HG02938 (cell line): ENCODE data around the gene RPS6KL1.

ENCODE experiments used
- ATAC-seq: cut with Tn5 transposase; IDR thresholded peaks from one replicate; pipeline ENCODE4 v1.9.1; 2021; ENCODE audit warnings: mild to moderate bottlenecking, moderate library complexity; ENCODE audit not compliant: unreplicated experiment

Gene RPS6KL1

DNA sequence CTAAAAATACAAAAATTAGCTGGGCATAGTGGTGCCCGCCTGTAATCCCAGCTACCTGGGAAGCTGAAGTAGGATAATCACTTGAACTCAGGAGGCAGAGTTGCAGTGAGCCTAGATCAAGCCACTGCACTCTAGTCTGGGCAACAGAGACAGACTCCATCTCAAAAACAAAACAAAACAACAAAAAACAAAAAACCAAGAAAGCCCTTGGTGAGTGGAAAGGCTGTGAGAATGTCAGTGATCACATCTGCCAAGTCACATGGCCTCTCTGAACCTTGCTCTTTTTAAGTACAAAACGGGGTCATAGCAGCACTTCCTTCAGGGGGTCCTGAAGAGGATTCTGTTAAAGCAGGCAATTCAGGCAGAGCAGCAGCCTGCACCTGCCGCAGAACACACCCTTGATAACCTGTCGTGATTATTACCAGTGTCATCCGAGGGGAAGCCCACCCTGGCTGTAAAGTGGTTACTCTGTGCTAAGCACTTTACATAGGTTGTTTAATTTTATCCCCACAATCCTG is 9.6 kb downstream of the RPS6KL1 start:
- no peak for ATAC-seq

DNA sequence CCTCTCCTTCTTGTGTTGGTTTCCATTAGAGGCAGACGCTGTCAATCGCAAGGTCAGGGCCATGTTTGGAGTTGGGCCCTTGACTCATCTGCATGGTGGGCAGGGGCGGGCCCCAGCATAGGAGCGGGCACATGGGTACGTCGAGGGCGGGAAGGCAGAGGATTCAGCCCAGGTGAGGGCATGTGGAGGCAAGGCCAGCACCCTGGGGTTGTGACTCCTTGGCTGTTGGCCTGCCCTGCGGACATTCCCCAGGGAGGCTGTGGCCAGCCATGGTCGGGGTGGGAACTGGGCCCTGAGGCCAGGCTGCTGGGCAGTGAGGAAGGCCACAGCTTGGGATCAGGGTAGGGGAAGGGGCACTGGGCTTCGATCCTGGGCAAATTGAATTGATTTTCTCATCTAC is 10.3 kb downstream of the RPS6KL1 start:
- no peak for ATAC-seq

DNA sequence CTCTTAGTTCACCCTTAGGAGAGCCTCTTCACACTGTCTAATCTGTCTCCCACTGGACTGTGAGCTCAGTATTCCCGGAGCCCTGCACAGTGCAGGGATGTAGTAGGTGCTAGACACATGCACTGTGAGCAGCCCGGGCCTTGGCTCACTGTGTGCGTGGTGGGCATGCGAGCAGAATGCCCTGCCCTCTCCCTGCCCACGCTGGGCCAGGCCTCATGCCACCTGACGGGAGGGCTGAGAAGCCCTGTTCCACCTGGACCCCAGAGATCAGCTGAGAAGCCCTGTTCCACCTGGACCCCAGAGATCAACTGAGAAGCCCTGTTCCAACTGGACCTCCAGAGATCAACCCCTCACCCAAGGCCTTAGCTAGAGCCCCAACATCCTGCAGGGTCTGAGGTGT is 10.9 kb downstream of the RPS6KL1 start:
- ATAC-seq: no peak

DNA sequence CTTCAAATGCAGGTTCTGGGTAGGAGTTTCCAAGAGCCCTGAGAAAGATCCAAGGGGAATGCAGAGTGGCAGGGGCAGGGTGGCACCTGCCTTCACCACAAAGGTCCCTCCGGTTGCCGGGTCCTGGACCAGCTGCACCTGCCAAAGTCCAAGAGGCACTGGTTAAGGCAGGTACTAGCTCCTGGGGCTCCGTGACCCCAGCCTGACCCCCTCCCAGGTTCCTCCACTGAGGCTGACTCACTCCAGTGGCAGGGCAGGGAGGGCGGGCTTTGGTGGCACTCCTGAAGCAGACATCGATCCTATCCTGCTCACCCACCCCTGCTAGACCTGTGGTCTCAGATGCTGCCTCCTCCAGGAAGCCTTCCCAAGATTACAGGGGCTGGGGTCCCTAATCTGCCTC is 11.4 kb downstream of the RPS6KL1 start:
- no peak for ATAC-seq

DNA sequence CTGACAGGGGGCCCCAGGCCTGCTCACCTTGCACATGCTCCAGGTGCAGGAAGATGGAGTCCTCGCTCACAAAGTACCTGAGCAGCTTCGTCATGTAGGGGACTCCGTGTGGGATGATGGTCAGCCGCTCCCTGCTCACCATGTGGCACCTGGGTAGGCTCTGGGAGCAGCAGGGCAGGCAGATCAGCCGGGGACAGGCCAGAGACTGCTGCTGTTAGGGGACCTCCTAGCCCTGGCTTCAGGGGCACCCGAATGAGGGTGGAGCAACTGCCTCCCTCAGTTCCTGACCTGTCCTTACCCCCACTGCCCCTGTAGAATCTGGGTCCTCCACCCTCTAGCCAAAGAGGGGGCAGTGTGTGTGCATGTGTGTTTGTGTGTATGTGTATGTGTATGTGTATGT is 11.8 kb downstream of the RPS6KL1 start:
- no peak for ATAC-seq

DNA sequence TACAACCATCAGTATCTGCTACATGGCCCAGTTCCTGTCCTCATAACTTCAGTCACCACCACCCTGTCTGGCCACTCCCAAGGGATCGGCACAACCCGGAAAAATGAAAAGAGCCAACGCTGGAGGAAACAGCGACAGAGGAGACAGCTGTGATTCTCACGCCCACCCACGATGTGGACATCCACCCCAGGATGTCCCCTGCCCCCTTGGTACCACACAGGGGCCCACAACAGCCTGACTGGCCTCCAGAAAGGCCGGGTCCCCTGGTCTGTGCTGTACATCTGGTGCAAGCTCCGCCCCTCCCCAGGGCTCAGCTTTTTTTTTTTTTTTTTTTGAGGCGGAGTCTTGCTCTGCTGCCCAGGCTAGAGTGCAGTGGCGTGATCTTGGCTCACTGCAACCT is 12.5 kb downstream of the RPS6KL1 start:
- no peak for ATAC-seq

DNA sequence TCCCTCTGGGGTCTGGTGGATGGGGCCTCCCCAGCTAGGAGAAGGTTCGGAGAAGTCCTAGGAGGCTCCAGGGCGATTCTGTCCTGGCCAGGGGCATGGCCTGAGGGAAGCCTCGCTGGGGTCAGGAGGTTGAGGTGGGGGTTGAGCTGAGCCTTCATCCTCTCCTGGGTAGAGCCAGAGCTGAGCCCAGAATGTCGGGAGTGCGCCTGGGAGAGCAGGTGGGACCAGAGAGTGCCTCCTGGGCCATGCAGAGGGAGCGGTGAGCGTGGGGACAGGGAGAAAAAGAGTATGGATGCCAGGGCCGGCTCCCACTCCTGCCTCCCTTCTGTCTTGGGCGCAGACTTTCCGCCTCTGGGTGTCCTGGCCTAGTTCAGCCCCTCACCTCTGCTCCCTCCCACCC is 13.1 kb downstream of the RPS6KL1 start:
- no peak for ATAC-seq

DNA sequence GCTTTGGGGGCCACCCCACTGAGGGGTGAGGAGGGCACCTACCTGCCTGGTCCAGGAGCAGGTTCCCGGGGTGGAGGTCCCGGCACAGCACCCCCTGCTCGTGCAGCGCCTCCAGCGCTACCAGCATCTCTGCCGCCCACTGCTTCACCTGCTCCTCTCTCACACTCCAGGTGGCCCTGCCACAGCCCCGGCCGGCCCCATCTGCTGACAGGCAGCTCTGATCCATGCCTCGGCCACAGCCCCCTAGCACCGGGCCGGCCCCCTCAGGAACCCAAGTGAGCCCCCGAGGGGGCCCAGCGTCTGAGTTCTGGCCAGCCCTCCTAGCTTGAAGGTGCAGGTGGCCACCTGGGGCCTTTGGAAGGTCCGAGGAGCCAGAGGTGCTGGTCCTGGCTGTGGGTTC is 13.6 kb downstream of the RPS6KL1 start:
- no peak for ATAC-seq

DNA sequence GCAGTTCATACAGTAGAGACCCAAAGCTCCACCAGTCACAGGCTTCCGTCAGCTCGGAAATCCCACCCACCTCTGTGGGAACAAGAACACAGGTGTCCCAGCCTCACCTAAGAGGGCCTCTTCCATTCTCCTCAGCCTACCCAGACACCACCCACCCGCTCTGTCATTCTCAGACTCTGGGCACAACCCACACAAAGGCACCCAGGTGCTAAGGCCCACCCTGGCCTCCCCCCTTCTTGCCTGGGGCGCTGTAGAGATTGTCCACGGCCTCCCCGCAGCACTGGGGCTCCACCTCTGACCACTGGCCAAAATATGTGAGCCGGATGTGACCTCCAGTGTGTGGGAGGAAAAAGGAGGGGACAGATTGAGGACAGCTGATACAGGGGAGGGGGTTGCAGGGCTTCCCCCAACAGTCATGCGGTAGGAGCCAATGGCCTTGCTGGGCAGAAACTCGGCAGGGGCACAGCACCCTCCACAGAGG is 14.2 kb downstream of the RPS6KL1 start:
- no peak for ATAC-seq

DNA sequence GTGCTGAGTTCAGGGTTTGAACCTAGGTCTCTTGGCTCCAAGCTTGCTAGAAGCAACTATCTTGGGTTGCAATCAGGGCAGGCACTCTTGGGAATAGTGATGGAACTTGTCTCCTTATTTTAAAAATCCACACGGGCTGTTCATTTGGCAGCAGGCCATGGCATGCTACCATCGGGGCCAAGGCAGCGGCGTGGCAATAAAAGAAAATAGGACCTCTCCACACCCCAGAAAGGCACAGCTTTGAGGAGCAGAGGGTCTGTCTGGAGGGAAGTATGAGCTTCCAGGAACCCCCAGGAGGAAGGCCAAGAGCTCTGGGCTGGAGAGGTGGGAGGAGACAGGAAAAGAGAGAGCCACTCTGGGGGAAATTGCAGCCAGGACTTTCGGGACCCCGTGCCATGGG is 15.3 kb downstream of the RPS6KL1 start:
- ATAC-seq: no peak

DNA sequence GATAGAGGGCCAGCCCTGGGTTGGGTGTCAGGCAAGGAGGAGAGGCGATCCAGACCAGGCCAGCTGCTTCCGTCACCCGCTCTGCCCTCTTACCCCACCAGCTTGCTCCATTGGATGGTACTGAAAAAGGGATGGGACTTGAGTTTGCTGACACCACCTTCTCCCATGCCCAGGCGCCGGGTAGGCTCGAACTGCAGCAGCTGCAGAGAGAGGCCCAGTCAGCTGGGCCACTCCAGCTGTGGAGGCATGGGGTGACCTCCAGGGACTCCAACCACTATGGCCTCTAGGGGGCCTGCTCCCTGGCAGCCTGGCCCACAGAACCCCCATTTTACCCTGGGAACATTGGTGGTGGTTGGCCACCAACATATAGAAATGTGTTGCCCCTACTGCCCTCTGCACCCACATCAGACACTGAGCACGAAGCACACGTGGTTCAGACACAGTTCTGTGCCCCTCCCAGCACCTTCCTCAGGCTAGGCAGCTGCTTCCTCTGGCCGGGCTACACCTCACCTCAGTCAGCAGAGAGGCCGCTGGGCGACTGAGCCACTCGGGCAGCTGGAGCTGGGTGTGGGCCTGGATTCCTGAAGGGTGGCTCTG is 16.0 kb downstream of the RPS6KL1 start:
- ATAC-seq: no peak

DNA sequence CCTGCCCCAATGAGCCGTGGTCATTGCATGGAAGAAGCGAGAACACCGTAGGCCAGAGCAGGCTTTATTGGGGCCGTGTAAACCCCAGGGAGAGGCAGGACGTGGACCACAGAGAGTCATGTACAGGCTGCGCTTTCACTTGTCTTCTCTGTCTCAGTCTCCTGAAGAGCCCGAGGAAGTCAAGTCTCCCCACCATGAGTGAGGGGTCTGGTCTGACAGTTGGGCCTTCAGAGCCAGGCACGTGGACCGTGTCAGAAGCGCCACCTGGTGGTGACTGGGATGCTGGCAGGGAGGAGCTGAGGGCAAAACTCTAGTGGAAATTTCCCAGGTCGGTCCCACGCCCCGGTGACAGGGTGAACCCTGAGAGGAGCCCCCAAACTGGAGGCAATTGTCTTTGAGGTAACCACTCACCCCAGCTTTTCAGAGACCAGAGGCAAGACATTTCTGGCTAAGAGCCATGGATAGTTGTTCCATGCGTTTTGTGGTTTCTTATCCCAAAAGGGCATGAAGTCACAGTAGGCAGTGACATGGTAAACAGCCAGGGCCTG is 17.4 kb downstream of the RPS6KL1 start:
- no peak for ATAC-seq

DNA sequence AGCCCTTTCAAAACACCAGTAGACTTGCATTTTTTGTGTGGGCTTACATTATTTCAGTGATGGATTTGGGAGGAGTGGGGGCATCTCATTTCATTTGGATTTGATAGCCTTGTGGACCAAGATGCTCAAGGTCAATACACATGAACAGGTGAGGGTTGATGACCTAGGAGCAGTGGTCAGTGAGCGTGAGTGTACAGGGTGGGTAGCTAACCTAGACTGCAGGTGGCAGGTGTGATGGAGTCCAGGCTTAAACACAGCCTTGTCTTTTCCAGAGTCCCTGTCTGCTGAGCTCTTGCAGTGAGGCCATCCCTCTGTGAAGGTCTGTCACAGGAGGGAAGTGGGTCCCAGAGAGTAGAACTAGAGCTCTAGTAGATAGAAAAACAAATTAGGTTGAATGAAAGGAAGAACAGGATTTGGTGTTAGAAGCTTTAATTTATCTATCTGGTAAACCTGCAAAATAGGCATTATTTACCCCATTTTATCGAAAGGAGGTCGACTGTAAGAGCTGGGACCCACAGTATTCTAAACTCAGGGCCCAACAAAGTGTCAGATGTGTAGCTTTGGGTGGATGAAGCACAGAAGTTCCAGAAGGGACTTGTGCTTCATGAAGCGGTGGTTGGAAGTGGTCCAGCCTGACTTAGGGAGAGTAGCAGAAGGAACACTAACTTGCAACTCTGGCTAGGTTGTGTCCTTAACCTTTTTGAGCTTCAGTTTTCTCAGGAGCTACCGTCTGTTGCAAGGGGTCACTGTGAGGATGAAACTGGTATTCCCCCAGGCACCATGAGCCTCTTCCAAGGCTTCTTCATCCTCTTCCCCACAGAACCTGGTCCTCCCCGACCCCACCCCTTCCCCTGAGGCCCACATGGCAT is 18.2 kb downstream of the RPS6KL1 start:
- ATAC-seq: no peak

DNA sequence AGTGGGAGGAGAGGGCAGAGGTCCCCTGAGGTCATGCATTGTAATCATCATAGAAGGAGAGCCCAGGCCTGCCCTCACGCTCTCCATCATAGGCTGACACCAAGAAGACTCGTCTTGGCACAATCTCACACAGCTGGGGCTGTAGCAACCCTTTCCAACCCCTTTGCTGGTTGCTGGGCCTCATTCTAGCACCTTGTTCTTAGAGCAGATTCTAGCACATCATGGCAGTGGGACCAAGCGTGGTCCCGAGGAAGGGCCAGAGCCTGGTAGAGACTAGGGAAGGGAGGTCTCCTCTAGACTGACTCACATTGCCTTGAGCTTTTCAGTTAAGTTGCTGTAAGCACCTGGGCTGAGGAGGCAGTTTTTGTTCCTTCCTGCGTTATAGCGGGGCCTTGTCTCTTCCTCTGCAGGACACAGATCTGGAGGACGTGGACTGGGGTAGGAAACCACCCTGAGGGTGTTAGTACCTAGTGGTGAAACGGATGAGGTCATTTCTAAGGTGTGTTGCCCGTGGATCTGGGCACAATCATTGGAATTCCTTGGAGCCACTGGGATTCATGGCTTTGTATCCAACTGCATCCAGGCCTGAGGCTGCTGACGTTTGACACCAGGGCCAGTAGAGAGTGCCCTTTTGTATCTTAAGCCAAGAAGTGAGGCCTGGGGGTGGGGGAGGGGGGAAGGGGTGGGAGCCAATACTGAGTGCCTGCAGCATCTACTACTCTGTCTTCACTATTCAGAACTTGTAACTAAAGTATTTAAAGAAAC is 19.9 kb downstream of the RPS6KL1 start:
- ATAC-seq: no peak

DNA sequence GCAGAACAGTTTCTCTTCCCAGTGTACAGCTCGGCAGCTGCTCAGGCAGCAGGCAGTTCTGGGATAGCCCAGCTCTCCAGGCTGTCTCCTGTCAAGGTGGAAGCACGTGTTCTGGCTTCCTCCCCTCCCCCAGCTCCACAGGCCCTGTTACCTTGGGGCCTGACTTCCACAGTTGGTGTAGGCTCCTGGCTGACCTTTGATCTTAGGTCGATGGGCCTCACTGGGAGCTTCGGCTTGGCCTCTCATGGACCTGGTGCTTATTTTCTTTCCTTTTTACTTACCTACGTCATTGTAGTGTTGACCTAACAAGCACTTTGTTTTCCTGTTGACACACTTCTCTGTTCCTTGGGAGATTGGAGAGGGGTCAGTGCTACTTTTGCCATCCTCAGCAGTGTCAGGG is 24.4 kb downstream of the RPS6KL1 start:
- no peak for ATAC-seq

DNA sequence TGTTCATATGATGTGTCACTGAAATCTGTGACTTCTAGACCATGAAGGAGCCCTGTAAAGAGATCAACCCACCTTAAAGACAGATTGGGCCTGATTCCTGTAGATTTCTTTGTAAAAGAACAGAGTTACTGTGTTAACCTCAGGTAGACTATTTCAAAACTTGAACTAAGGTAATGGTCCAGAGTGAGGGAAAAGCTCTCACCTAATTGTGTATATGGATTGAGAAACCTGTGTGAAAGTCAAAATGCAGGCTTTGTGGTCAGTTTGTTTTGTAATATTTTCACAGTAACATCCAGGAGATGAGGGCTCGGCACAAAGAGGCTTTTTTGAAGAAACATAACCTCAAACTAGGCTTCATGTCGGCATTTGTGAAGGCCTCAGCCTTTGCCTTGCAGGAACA is 25.0 kb downstream of the RPS6KL1 start:
- ATAC-seq: no peak

DNA sequence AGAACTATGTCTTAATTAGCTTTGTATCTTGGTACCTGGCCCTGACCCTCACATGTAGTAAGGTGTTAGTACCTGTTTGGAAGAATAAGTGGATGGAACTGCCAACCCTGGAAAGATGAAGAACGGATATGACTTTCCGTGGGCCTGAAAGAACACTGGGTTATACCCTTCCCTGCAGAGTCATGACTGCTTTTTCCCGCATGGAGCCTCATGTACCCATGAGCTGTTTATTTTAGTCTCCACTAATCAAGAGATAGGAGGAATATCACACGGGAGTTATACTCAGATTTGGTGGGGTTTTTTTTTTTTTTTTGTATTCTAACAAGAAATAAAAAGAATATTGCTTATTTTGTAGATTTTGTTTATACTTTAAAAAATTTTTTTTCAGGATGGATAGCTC is 25.4 kb downstream of the RPS6KL1 start:
- no peak for ATAC-seq

DNA sequence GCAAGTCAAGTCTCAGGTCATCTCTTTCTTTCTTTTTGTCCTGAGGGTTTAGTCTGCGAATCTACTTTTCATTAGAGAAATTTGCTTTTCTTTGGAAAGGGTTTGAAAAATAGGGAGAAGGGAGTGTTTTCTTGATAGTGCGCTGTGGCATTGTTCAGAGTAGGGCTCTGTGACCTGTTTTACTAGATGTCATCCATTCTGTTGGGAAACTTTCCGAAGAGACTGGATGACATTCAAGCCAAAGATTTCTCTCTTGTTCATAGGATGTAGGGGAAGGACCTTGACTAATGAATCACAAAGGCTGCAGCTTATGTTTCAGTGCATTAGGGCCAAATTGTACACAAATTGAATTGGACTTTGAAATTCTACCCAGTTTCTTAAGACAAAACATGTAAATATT is 26.7 kb downstream of the RPS6KL1 start:
- no peak for ATAC-seq

DNA sequence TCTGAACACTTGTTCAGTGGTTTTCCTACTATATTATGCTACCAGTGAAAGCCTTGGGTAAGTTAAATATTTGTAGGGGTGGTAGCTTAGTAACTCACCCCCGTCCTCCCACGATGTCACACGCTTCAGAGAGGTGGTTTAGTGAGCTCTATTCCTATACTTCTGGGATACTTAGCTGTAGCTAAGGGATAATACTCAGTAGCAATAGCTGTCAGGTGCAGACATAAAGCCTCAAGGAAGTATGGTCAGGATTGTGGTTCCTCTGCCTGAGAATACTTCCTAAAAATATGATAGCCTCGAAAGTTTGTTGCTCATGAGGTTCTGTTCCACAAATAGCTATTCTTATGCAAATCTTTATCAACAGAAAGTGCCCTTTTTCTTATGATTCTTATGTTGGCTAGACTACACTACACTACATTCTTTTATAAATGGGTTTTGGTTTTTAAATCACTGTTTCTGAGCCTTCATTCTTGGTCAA is 29.4 kb downstream of the RPS6KL1 start:
- ATAC-seq: peak; percentile 60

DNA sequence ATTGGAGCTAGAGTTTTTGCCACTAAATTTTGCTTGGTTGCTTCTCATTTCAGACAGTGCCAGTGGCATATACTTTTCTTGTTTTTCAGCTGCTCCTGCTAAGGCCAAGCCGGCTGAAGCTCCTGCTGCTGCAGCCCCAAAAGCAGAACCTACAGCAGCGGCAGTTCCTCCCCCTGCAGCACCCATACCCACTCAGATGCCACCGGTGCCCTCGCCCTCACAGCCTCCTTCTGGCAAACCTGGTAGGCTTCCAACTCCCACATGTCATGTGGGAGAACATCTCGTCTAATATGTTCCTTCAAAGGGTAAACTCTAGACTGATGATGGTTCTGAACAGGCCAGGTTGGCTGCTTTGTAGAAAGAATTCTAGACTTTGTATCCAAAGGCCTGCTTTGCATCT is 30.3 kb downstream of the RPS6KL1 start:
- ATAC-seq: no peak

DNA sequence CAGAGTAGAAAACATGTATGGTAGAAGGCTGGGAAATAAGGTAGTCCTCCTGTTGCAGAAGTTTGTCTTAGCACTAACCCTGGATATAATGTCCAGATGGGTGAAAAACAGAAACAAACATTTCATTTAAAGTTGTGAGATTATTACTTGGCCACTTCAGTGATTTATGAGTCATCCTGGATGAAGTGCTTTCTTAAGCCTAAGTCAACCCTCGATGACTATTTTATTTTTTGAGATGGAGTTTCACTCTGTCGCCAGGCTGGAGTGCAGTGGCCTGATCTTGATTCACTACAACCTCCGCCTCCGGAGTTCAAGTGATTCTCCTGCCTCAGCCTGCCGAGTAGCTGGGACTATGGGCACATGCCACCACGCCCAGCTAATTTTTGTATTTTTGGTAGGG is 31.2 kb downstream of the RPS6KL1 start:
- no peak for ATAC-seq
